Psoas muscle (tissue), 8 donors: ENCODE results near the gene SERPINA4. TPM values are rescaled to one million over a fixed set of nuclear protein-coding genes. Genes with fewer than 3 reads are reported as not detected.
A peak's percentile ranks its signal among the peaks of the same experiment; 100 is the strongest.

Source experiments
- ATAC-seq, 4 donors: fragments of 200-7000 bp; cut with Tn5 transposase; one replicate each; pipeline ENCODE4 v1.9.1; 2020; ENCODE audit warnings: moderate library complexity in 3 of 4, mild to moderate bottlenecking in 2 of 4
- DNase-seq, 2 donors: peaks; one replicate each; pipeline ENCODE4 v3.0.0-alpha.2; 2020
- H3K27ac ChIP-seq: fragments of 200-600 bp; one replicate; pipeline ENCODE4 v1.8.0; 2022
- H3K27me3 ChIP-seq, 3 donors: fragments of 200-600 bp in 1 of 3; one replicate each; pipeline versions ENCODE4 v1.6.1 to v1.8.0; 2013 to 2022; ENCODE audit warnings: low read length in 2 of 3, mild to moderate bottlenecking in 2 of 3, moderate library complexity in 1 of 3; ENCODE audit not compliant: insufficient read depth in 3 of 3
- H3K36me3 ChIP-seq, 2 donors: fragments of 200-600 bp in 1 of 2; one replicate each; pipeline versions ENCODE4 v1.6.1 to v1.8.0; 2013 to 2022; ENCODE audit warnings: low read depth in 1 of 2, mild to moderate bottlenecking in 1 of 2, moderate library complexity in 1 of 2; ENCODE audit not compliant: insufficient read depth in 1 of 2
- H3K4me1 ChIP-seq: fragments of 200-600 bp; one replicate; pipeline ENCODE4 v1.8.0; 2022
- H3K4me3 ChIP-seq: fragments of 200-600 bp; one replicate; pipeline ENCODE4 v1.8.0; 2022; ENCODE audit warnings: mild to moderate bottlenecking
- H3K9me3 ChIP-seq: fragments of 200-600 bp; one replicate; pipeline ENCODE4 v1.8.0; 2022
- WGBS, 3 donors: extraction: QIAGEN DNeasy Blood & Tissue Kit; methylation state at CpG; one replicate each; pipeline versions ENCODE4 v1.1.6 to v1.1.7; 2013; 5-methylcytosine and 5-hydroxymethylcytosine counted together
- intact Hi-C, 2 donors: fragments of 100-400 bp; cut with DNase I; formaldehyde crosslinking; loops; one replicate each; pipeline versions ENCODE4 v1.11.0 to v1.14.2; 2022
- polyA plus RNA-seq, 3 donors: library from polyadenylated mRNA; stranded (reverse); fragments of 200-250 nt; gene quantifications; one replicate each; pipeline ENCODE4 v1.2.3, GENCODE V29; 2013
- total RNA-seq, 4 donors: library from RNA; stranded (reverse); fragmentation: NEBNext Ultra II Directional in 2 of 4; extraction: Animal tissue kit (Norgen Biotek cat#: 25700) in 2 of 4; gene quantifications; one replicate each; pipeline versions ENCODE4 v1.2.1 to v1.2.4, GENCODE V29; 2021 to 2023
- TF ChIP-seq, protein P1 (sequence below): fragments of 200-600 bp; IDR thresholded peaks from one replicate; pipeline ENCODE4 v1.8.0; 2022; ENCODE audit warnings: antibody characterized with exemption
- donor health status: healthy with polysubstance abuse.
- donor health status: DM: no; HTN: no; CAD: no; lungs with moderate emphysema.
- donor health status: Bipolar disorder and iron deficiency.
- donor health status: healthy.
- donor health status: DM: yes; HTN: yes; CAD: no.
- donor health status: DM: no; HTN: no; CAD: no.
- donor health status: DM: no; HTN: no; CAD: no.
- donor health status: DM: yes; HTN: yes; CAD: no.

SERPINA4 gene
- total and polyA plus RNA-seq, 7 donors, result not detected

DNA sequence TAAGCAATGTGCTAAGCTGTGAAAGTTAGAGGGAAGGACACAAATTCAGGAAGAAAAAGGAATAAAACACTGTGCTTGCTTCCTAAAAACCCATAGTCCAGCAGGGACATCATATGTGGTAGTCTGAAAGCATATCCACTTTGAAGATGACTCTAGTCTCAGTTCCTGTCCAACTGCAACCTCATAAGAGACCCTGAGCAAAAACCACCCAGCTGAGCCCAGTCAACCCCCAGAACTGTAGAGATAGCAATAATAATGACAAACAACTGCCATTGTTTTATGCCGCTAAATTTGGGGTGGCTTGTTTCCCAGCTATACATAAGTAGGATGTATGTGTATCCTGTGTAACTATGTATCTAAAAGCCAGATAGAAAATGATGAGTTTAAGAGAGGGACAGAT lies 3.9 kb upstream of the SERPINA4 start:
- ATAC-seq (no peak), DNase-seq (no peak)
- Histone ChIP-seq H3K4me3 (no peak overlapping the region), H3K9me3 (no peaks in the 10 kb centered on the region), H3K4me1 (no peaks in the 10 kb centered on the region), H3K27me3 (no peaks in the 10 kb centered on the region), H3K27ac (no peak overlapping the region), H3K36me3 (no peaks in the 10 kb centered on the region)
- intact Hi-C loops, result no loop called here
- 91 to 97% (median 97%) methylated on average over 1 of the region's 1 CpG for WGBS, 3 donors
- TF ChIP-seq, protein P1, sequence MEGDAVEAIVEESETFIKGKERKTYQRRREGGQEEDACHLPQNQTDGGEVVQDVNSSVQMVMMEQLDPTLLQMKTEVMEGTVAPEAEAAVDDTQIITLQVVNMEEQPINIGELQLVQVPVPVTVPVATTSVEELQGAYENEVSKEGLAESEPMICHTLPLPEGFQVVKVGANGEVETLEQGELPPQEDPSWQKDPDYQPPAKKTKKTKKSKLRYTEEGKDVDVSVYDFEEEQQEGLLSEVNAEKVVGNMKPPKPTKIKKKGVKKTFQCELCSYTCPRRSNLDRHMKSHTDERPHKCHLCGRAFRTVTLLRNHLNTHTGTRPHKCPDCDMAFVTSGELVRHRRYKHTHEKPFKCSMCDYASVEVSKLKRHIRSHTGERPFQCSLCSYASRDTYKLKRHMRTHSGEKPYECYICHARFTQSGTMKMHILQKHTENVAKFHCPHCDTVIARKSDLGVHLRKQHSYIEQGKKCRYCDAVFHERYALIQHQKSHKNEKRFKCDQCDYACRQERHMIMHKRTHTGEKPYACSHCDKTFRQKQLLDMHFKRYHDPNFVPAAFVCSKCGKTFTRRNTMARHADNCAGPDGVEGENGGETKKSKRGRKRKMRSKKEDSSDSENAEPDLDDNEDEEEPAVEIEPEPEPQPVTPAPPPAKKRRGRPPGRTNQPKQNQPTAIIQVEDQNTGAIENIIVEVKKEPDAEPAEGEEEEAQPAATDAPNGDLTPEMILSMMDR, result no peak

DNA sequence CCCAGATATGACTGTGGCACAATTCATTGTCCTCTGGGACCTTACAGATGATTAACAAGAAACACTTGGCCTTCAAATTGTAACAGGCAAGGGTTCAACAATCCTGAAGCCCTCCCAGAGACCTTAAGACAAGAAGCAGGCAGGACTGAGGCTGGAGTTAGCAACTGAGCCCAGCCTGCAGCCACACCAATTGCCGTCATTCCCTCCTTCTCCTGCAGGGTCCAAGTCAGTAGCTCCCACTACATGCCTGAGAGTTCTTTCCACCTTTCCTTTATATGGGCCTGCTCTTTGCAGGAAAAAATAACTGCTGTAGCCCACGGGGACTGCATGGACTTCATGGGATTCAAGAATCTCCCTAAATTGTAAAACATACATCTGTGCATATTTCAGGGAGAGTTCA lies 2.4 kb upstream of the SERPINA4 start:
- Histone ChIP-seq H3K9me3 (no peaks in the 10 kb centered on the region), H3K27ac (no peak overlapping the region), H3K4me1 (no peaks in the 10 kb centered on the region), H3K36me3 (no peaks in the 10 kb centered on the region), H3K4me3 (no peak overlapping the region), H3K27me3 (no peaks in the 10 kb centered on the region)
- intact Hi-C loops, result no loop called here
- DNase-seq (no peak), ATAC-seq (no peak)
- TF ChIP-seq, protein P1, result no peak
- 82 to 88% (median 85%) methylated on average over 2 of the region's 2 CpGs for WGBS, 3 donors

DNA sequence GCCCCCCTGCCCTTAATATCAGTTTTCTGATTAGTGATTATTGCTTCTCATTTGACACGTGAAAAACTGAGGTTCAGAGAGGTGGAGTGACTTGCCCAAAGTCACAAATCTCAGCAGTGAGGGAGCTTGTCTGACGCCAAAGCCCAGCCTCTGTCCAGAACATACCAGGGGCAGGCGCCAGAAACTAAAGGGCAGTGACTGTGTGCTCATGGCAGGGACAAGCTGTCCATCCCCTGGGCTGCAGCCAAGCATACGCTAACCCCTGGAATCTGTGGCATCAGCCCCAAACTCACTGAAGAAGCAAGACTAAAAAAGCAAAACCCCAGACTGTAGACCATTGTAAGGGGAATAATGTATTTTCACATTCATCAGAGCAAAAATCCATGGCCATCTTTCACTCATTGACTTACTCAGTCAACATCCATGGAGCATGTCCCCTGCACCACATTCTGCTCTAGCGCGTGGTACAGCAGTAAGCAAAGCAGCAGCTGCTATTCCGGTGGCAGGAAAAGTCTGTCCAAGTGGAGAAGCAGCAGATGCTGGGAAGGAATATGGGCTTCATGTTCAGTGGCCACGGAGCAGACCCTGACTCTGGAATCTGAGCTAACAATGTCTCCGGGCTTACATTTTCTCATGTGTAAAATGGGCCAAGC lies 1.5 kb upstream of the SERPINA4 start:
- DNase-seq (peak; percentile 47 to 71), ATAC-seq (peak in 3 of 4 donors; percentile 92 to 95 (median 93))
- no peaks in the 10 kb centered on the region for H3K4me1 ChIP-seq
- H3K27me3 ChIP-seq, result no peaks in the 10 kb centered on the region
- 32 to 42% (median 32%) methylated on average over 9 of the region's 9 CpGs for WGBS, 3 donors
- TF ChIP-seq, protein P1, result no peak
- H3K4me3 ChIP-seq, result no peak overlapping the region
- H3K36me3 ChIP-seq, result no peaks in the 10 kb centered on the region
- H3K27ac ChIP-seq, result no peak overlapping the region
- no peaks in the 10 kb centered on the region for H3K9me3 ChIP-seq
- intact Hi-C loops, result no loop called here

DNA sequence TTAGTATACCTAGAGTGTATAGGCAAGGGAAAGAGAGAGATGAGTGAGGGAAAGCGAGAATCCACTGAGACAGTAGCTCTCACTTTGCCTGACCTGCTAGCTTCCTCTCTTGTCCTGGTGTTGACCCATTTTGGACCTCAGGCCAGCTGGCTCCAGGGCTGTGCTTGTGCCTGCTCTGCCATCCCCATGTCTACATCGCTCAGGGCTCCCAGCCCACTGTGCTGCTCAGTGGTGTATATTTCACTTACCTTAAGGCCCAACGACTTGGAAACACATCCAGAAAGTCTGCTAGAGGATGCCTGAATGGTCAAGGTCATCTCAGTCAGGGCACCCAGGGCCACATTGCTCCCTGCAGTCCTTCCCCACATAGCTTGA lies 964 bp upstream of the SERPINA4 start:
- TF ChIP-seq, protein P1, result no peak
- Histone ChIP-seq H3K27me3 (no peaks in the 10 kb centered on the region), H3K36me3 (no peaks in the 10 kb centered on the region), H3K4me3 (no peak overlapping the region), H3K4me1 (no peaks in the 10 kb centered on the region), H3K9me3 (no peaks in the 10 kb centered on the region), H3K27ac (no peak overlapping the region)
- WGBS, 3 donors, result 47 to 61% (median 55%) methylated on average over 3 of the region's 3 CpGs
- intact Hi-C loops, result no loop called here
- peak in 3 of 4 donors; percentile 77 to 86 (median 82) for ATAC-seq
- peak in 1 of 2 donors; percentile 68 for DNase-seq

DNA sequence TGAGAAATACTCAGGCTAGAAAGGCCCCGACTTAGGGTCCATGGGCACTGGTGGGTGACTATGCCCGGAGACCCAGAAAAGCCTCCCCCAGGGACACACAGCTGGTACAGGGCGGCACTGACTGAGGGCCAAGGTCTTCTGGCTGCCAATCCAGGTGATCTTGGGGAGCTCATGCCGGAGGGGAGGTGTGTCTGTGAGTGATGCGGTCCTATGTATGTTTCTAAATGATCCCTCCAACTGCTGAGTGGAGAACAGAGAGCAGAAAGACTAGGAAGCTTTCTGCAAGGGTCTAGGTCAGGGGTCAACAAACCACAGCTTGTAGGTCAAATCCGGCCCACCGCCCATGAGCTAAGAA lies 391 bp downstream of the SERPINA4 start:
- no peak for ATAC-seq
- intact Hi-C loops, result no loop called here
- TF ChIP-seq, protein P1, result no peak

More for the DNA sequence above, 391 bp downstream of the SERPINA4 start:
- Histone ChIP-seq H3K9me3 (no peaks in the 10 kb centered on the region), H3K4me3 (no peak overlapping the region), H3K27me3 (peaks cover 0 to 5% (median 0%) of the 10 kb centered on the region in 3 donors), H3K36me3 (no peaks in the 10 kb centered on the region), H3K27ac (no peak overlapping the region), H3K4me1 (no peaks in the 10 kb centered on the region)
- DNase-seq, result no peak
- WGBS, 3 donors, result 85 to 89% (median 89%) methylated on average over 7 of the region's 7 CpGs
